ENCODE measurements around the gene IL21R. TPM values are rescaled to one million over a fixed set of nuclear protein-coding genes. Genes with fewer than 3 reads are reported as not detected.

Gene IL21R
- total and polyA plus RNA-seq, 9 of the 15 experiments (the other 6 are each of a cell fraction or from before 2014, with no cell fraction given), result 0.04 to 0.34 (median 0.18) TPM; not detected in 1

DNA sequence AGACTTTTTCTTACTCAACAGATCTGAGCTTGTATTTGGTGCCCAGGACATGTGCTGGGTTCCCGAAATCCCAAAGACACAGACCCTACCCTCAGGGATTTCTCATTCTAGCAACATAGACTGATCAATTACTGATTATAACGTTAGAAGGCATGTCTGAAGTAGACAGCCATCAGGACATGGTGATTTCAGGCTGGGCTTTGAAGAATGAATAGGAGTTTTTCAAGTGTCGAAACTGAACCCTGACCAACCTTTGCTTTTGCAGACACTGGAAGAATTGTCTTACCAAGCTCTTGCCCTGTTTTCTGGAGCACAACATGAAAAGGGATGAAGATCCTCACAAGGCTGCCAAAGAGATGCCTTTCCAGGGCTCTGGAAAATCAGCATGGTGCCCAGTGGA, 40.0 kb upstream of the IL21R start:
- peaks cover 0 to 1% of the 10 kb centered on the region in 2 experiments; a peak in 2 of 5 replicates for H3K4me1 ChIP-seq (replicated peaks in 1 of 2; ENCODE audit: control insufficient read depth in 2 of 2, insufficient read depth in 2 of 2, low read length in 2 of 2)
- ChIA-PET POLR2A (interaction anchor here (1.1 kb wide), 1 partner anchor 209 kb away, joined by 3 read pairs; no protein-coding TSS in a partner anchor), CTCF (ENCODE audit: low intra/inter-chr PET ratio) (no interaction called here)
- no peak for ATAC-seq
- 19% methylated on average over 3 of the region's 3 CpGs for WGBS (ENCODE audit: insufficient coverage, low coverage, missing lambda C conversion rate)
- DNase-seq (ENCODE audit: extremely low read depth in 1 of 4, low spot score in 3 of 4), result no peak
- intact Hi-C loops (cut with micrococcal nuclease) (no loop called here), in situ Hi-C loops (cut with MboI) (no loop called here)
- no peaks in the 10 kb centered on the region for H3K9me1 ChIP-seq (ENCODE audit: control insufficient read depth, insufficient read depth, low read length)
- no TSS peak for BruUV-seq (replicated peaks)
- H3K27ac ChIP-seq (ENCODE audit: extremely low read depth, low read depth, low read length), result no peak overlapping the region
- H3K9ac ChIP-seq (ENCODE audit: insufficient read depth in 1 of 2, low read depth in 2 of 2, low read length in 2 of 2), result no peak overlapping the region
- H3K27me3 ChIP-seq (ENCODE audit: control insufficient read depth in 2 of 2, insufficient read depth in 2 of 2, low read length in 2 of 2), result peaks cover 0 to 10% of the 10 kb centered on the region in 2 experiments; a peak in 2 of 5 replicates
- H3K36me3 ChIP-seq (ENCODE audit: control insufficient read depth, insufficient read depth, low read length), result no peaks in the 10 kb centered on the region
- no peaks in the 10 kb centered on the region for H3K79me2 ChIP-seq (ENCODE audit: control insufficient read depth, insufficient read depth, low read length)
- no peak overlapping the region for H2AFZ ChIP-seq (ENCODE audit: low read depth, low read length)
- H3K9me3 ChIP-seq (replicated peaks; ENCODE audit: control insufficient read depth, insufficient read depth, low read depth, low read length), result no peaks in the 10 kb centered on the region; the same call in 1 of the 2 replicates
- H4K20me1 ChIP-seq (replicated peaks; ENCODE audit: control insufficient read depth, insufficient read depth, low read length), result no peaks in the 10 kb centered on the region
- no peak for FAIRE-seq
- no peak for TF ChIP-seq MTF1 (CRISPR knock-in tag; IDR thresholded peaks at IDR 0.05; ENCODE audit: borderline replicate concordance)
- TF ChIP-seq, protein P1, sequence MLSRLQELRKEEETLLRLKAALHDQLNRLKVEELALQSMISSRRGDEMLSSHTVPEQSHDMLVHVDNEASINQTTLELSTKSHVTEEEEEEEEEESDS (CRISPR knock-in tag; IDR thresholded peaks at IDR 0.05), result no peak
- no peak for TF ChIP-seq PHF8 (IDR thresholded peaks at IDR 0.05; ENCODE audit: borderline replicate concordance, low read length)
- TF ChIP-seq RAD21 (CRISPR knock-in tag; conservative IDR thresholded peaks at IDR 0.05 in 1 of 2, IDR thresholded peaks at IDR 0.05 in 1 of 2), result no peak
- TF ChIP-seq ZNF274 (IDR thresholded peaks at IDR 0.05; ENCODE audit: borderline replicate concordance, low read depth, low read length), result no peak
- TF ChIP-seq ZNF551 (CRISPR knock-in tag; IDR thresholded peaks at IDR 0.05), result no peak
- no peak for TF ChIP-seq ZFP30 (CRISPR knock-in tag; IDR thresholded peaks at IDR 0.05; ENCODE audit: borderline replicate concordance)
- TF ChIP-seq, protein P2, sequence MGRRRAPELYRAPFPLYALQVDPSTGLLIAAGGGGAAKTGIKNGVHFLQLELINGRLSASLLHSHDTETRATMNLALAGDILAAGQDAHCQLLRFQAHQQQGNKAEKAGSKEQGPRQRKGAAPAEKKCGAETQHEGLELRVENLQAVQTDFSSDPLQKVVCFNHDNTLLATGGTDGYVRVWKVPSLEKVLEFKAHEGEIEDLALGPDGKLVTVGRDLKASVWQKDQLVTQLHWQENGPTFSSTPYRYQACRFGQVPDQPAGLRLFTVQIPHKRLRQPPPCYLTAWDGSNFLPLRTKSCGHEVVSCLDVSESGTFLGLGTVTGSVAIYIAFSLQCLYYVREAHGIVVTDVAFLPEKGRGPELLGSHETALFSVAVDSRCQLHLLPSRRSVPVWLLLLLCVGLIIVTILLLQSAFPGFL (CRISPR knock-in tag; IDR thresholded peaks at IDR 0.05), result no peak
- TF ChIP-seq NFYB (IDR thresholded peaks at IDR 0.05; ENCODE audit: extremely low read depth, insufficient read length), result no peak
- TF ChIP-seq NR2C1 (IDR thresholded peaks at IDR 0.05), result no peak
- TF ChIP-seq NR2C1 (tag; IDR thresholded peaks at IDR 0.05), result no peak
- TF ChIP-seq, protein P3, sequence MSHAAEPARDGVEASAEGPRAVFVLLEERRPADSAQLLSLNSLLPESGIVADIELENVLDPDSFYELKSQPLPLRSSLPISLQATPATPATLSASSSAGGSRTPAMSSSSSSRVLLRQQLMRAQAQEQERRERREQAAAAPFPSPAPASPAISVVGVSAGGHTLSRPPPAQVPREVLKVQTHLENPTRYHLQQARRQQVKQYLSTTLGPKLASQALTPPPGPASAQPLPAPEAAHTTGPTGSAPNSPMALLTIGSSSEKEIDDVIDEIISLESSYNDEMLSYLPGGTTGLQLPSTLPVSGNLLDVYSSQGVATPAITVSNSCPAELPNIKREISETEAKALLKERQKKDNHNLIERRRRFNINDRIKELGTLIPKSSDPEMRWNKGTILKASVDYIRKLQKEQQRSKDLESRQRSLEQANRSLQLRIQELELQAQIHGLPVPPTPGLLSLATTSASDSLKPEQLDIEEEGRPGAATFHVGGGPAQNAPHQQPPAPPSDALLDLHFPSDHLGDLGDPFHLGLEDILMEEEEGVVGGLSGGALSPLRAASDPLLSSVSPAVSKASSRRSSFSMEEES (CRISPR knock-in tag; IDR thresholded peaks at IDR 0.05), result no peak
- no peak for TF ChIP-seq NUFIP1 (IDR thresholded peaks at IDR 0.05; ENCODE audit: partially characterized antibody)
- TF ChIP-seq ZNF354B (CRISPR knock-in tag; IDR thresholded peaks at IDR 0.05), result no peak
- no peak for TF ChIP-seq SAP30 (IDR thresholded peaks at IDR 0.05; ENCODE audit: borderline replicate concordance, insufficient read depth, low read depth, low read length, poor library complexity, severe bottlenecking)
- no peak for TF ChIP-seq MTA2 (IDR thresholded peaks at IDR 0.05; ENCODE audit: low read depth)
- no peak for TF ChIP-seq SIRT6 (IDR thresholded peaks at IDR 0.05; ENCODE audit: low read depth, low read length)
- TF ChIP-seq NR1H2 (CRISPR knock-in tag; IDR thresholded peaks at IDR 0.05), result no peak
- H3K4me2 ChIP-seq (ENCODE audit: insufficient read depth, low read length), result no peak overlapping the region
- H3K4me3 ChIP-seq, result no peak overlapping the region
